Natural killer cell treated with Interleukin-12 subunit alpha and Interleukin-12 subunit beta and Interleukin-15 and Interleukin-18, amount 100 ng/mL, for 72 hours (primary cell): ENCODE data around the gene APIP. TPM values are rescaled to one million over a fixed set of nuclear protein-coding genes. Genes with fewer than 3 reads are reported as not detected.

Experiments used
- ATAC-seq, 2 donors: fragments of 150-1000 bp; cut with Tn5 transposase in 1 of 2; sonication (Bioruptor Pico), chemical (Tn5 transposase) in 1 of 2; 2 replicates each; pipeline ENCODE4 v1.10.0; 2021
- DNase-seq: peaks from one replicate; pipeline ENCODE4 v3.0.0; 2022; ENCODE audit warnings: low spot score
- H3K27ac Mint-ChIP-seq, 2 donors: 1 replicate in 1 of 2; 2 replicates in 1 of 2; pipeline ENCODE4 v1.8.0; 2022; ENCODE audit warnings: mixed read lengths in 2 of 2, mild to moderate bottlenecking in 1 of 2, moderate library complexity in 1 of 2
- H3K27me3 Mint-ChIP-seq, 2 donors: 1 replicate in 1 of 2; 2 replicates in 1 of 2; pipeline ENCODE4 v1.8.0; 2022; ENCODE audit warnings: mixed read lengths in 2 of 2
- H3K36me3 Mint-ChIP-seq: one replicate; pipeline ENCODE4 v1.8.0; 2022; ENCODE audit warnings: mixed read lengths
- H3K4me1 Mint-ChIP-seq, 2 donors: 1 replicate in 1 of 2; 2 replicates in 1 of 2; pipeline ENCODE4 v1.8.0; 2022; ENCODE audit warnings: low read depth in 2 of 2, mixed read lengths in 2 of 2, mild to moderate bottlenecking in 1 of 2
- H3K4me3 Mint-ChIP-seq: one replicate; pipeline ENCODE4 v1.8.0; 2022; ENCODE audit warnings: mixed read lengths
- H3K9me3 Mint-ChIP-seq: 2 replicates; pipeline ENCODE4 v1.8.0; 2022; ENCODE audit warnings: mixed read lengths
- total RNA-seq, 2 donors: library from RNA; stranded (reverse); gene quantifications; one replicate each; pipeline ENCODE4 v1.2.3, GENCODE V29; 2022

The APIP gene, protein sequence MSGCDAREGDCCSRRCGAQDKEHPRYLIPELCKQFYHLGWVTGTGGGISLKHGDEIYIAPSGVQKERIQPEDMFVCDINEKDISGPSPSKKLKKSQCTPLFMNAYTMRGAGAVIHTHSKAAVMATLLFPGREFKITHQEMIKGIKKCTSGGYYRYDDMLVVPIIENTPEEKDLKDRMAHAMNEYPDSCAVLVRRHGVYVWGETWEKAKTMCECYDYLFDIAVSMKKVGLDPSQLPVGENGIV
- 10 to 100 TPM; 26.0 to 28.4 TPM for total RNA-seq

DNA sequence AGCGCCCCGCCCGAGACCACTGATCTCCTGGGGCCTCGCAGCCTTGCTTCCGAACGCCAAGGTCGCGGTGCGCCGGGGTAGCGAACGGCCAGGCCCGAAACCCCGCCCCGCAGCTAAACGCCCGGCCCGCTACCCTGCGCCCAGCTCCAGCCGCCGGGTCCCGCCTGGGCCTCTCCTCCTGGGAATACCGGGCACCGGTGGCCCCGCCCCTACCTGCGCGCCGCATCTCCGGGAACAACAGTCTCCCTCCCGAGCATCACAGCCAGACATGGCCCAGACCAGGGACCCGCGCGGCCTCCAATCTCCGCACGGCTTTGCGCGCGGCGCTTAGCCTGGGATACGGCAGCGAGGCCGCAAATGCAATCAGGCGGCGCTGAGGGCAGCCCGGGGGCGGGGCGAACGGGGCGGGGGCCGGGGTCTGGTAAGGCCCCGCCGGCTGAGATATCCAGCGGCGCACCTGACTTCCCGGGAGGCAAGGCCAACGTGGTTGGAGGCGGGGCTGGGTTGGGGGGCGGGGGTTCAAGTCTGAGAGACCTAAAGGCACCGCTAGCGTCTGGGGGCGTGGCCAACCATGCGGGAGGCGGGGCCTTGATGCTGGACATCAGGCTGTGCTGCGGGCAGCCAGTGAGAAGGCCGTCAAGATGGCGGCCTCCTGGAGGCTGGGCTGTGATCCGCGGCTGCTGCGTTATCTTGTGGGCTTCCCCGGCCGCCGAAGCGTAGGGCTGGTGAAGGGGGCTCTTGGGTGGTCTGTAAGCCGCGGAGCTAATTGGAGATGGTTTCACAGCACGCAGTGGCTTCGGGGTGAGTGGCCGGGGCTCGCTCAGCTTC, at the start of gene APIP, which contains the start of gene PDHX:
Gene APIP (minus strand): TSS at position 365 of the 828 bp plus-strand sequence. CDS start 95 bp downstream, at position 270.
Gene PDHX (plus strand): TSS at position 604 of the 828 bp plus-strand sequence. CDS start 38 bp downstream, at position 642.
- DNase-seq, result peak; percentile 99
- Mint-ChIP-seq H3K9me3 (no peaks in the 10 kb centered on the region), H3K27ac (peak within 1 kb of the TSS; percentile 83 to 94), H3K27me3 (no peaks in the 10 kb centered on the region), H3K4me1 (peaks cover 27 to 42% of the 10 kb centered on the region in 2 donors), H3K36me3 (no peaks in the 10 kb centered on the region), H3K4me3 (peak within 1 kb of the TSS; percentile 98)
- peak; percentile 96 for ATAC-seq

DNA sequence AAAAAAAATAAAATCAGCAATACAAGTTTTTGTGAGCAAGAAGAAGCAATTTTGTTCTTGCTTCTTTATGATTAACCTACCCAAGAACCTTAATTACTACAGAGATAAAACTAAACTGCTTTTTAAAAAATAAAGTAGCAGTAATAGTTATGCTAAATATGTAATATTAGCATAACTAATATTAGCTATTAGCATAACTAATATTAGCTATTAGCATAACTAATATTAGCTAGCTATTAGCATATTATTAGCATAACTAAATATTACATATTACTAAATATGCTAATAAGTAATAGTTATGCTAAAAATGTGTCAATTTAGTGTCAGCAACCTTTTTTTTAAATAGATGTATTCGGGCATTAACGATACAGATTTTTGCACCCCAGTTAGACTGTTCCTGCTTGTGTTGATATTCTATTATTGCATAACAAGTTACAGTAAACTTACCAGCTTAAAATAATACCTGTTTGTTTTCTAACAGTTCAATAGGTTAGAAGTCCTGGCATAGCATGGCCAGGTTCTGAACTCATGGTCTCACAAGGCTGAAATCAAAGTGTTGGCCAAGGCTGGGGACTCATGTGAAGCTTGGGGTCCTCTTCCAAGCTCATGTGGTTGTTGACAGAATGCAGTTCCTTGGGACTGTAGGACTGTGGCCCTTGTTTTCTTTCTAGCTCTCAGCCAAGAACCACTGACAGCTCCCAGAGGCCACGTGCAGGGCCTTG, 48.6 kb upstream of the APIP start:
- H3K27me3 Mint-ChIP-seq, result no peaks in the 10 kb centered on the region
- no peaks in the 10 kb centered on the region for H3K9me3 Mint-ChIP-seq
- H3K36me3 Mint-ChIP-seq, result peaks cover 4% of the 10 kb centered on the region
- no peak for DNase-seq
- H3K4me3 Mint-ChIP-seq, result no peak overlapping the region
- no peaks in the 10 kb centered on the region for H3K4me1 Mint-ChIP-seq
- ATAC-seq, result no peak
- no peak overlapping the region for H3K27ac Mint-ChIP-seq

DNA sequence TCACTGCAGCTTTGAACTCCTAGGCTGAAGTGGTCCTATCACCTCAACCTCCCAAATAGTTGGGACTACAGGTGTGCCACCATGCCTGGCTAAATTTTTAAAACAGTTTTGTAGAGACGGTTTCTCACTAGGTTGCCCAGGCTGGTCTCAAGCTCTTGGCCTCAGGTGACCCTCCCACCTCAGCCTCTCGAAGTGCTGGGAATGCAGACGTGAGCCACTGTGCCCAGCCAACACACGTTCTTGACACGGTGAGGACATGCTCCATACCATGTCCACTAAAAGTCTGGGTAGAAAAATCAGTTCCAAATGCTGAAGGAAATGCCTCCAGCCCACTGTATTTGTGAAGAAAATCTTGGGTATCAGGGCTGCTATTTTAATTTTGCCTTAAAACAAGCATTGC, 47.2 kb upstream of the APIP start:
- Mint-ChIP-seq H3K9me3 (no peaks in the 10 kb centered on the region), H3K4me3 (no peak overlapping the region), H3K36me3 (peaks cover 8% of the 10 kb centered on the region), H3K27me3 (no peaks in the 10 kb centered on the region), H3K4me1 (peaks cover 0 to 3% of the 10 kb centered on the region in 2 donors), H3K27ac (no peak overlapping the region)
- ATAC-seq (no peak), DNase-seq (no peak)

DNA sequence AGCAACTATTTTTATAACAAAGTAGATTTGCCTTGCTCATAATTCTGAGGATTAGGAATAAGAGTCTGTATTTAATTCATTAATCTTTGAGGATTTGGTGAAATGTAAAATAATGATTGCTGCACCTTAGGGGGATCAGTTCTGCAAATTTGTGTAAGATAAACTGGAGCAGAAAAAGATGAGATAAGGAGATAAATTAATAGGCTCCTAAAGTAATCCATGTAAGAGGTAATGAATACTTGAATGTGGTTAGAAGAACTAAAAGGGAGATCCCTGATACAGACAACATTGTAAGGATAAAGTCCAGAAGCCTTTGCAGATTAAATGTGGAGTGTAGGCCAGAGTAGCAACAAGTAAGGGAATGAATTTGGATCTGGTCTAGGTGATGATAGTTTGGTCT, 45.9 kb upstream of the APIP start:
- H3K4me1 Mint-ChIP-seq, result peaks cover 0 to 3% of the 10 kb centered on the region in 2 donors
- ATAC-seq (no peak), DNase-seq (no peak)
- H3K27ac Mint-ChIP-seq, result no peak overlapping the region
- no peak overlapping the region for H3K4me3 Mint-ChIP-seq
- peaks cover 10% of the 10 kb centered on the region for H3K36me3 Mint-ChIP-seq
- H3K27me3 Mint-ChIP-seq, result no peaks in the 10 kb centered on the region
- no peaks in the 10 kb centered on the region for H3K9me3 Mint-ChIP-seq

DNA sequence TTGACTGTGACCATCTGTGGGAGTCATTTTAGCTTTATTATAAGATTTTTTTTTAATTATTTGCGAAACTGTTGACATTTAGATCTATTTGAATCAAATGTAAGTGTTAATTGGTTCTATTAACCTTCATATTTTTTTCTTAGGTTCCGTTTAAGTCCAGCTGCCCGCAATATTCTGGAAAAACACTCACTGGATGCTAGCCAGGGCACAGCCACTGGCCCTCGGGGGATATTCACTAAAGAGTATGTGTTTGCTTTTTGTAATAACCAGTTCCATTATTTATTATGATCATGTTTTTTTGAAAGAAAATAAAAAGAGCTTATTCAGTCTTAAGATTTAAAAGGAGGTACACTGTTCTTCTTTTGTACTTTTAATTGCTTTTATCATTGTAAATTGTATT, 44.1 kb upstream of the APIP start:
- Mint-ChIP-seq H3K4me3 (no peak overlapping the region), H3K27ac (no peak overlapping the region), H3K27me3 (no peaks in the 10 kb centered on the region), H3K9me3 (no peaks in the 10 kb centered on the region), H3K36me3 (peaks cover 14% of the 10 kb centered on the region), H3K4me1 (peaks cover 0 to 5% of the 10 kb centered on the region in 2 donors)
- DNase-seq, result no peak
- ATAC-seq, result no peak

DNA sequence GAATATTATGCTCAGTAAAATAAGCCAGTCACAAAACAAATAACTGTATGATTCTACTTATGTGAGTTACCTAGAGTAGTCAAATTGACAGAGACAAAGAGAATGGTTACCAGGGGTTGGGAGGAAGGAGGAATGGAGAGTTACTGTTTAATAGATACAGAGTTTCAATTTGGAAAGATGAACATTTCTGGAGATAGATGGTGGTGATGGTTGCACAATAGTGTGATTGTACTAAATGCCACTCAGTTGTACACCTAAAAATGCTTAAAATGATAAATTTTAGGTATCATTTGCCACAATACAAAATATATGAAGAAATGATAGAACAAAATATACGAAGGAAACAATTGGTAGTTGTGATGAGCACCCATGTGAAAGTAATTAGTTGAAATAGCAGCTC, 43.6 kb upstream of the APIP start:
- peaks cover 0 to 7% of the 10 kb centered on the region in 2 donors for H3K4me1 Mint-ChIP-seq
- H3K4me3 Mint-ChIP-seq, result no peak overlapping the region
- no peak for ATAC-seq
- no peaks in the 10 kb centered on the region for H3K27me3 Mint-ChIP-seq
- H3K27ac Mint-ChIP-seq, result no peak overlapping the region
- H3K9me3 Mint-ChIP-seq, result no peaks in the 10 kb centered on the region
- peaks cover 14% of the 10 kb centered on the region for H3K36me3 Mint-ChIP-seq
- no peak for DNase-seq

DNA sequence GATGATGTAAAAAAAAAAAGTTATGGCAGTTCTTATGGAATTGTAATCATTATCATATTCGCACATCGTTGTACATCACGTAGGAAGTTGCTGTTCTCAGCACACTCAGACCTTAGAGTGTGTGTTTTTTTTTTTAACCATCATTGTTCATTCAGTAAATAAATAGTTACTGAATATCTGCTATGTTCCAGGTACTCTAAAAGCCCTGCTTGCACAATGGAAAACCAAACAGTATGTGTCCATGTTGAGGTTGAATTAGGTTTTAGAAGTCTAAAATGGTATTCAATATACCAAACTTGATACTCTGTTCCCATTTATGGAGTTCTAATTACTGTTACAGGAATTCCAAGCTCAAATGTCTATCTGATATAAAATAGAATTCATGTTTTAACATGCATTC, 41.4 kb upstream of the APIP start:
- DNase-seq (no peak), ATAC-seq (no peak)
- Mint-ChIP-seq H3K36me3 (peaks cover 14% of the 10 kb centered on the region), H3K27ac (no peak overlapping the region), H3K4me3 (no peak overlapping the region), H3K4me1 (peaks cover 0 to 12% of the 10 kb centered on the region in 2 donors), H3K27me3 (no peaks in the 10 kb centered on the region), H3K9me3 (no peaks in the 10 kb centered on the region)

DNA sequence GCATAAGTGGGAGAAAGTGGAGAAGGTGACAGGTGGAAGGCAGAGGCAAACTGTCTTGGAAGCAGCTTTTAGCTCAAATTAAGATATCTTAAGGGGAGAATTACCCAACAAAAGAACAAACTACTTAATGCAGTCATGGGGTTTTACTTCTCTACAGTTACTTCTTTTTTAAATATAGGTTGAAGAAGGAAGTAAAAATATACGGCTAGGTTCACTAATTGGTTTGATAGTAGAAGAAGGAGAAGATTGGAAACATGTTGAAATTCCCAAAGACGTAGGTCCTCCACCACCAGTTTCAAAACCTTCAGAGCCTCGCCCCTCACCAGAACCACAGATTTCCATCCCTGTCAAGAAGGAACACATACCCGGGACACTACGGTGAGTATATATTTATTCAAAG, 41.0 kb upstream of the APIP start:
- no peak overlapping the region for H3K4me3 Mint-ChIP-seq
- H3K27me3 Mint-ChIP-seq, result no peaks in the 10 kb centered on the region
- no peaks in the 10 kb centered on the region for H3K9me3 Mint-ChIP-seq
- no peak overlapping the region for H3K27ac Mint-ChIP-seq
- DNase-seq (no peak), ATAC-seq (no peak)
- peaks cover 14% of the 10 kb centered on the region for H3K36me3 Mint-ChIP-seq
- peaks cover 0 to 12% of the 10 kb centered on the region in 2 donors for H3K4me1 Mint-ChIP-seq

DNA sequence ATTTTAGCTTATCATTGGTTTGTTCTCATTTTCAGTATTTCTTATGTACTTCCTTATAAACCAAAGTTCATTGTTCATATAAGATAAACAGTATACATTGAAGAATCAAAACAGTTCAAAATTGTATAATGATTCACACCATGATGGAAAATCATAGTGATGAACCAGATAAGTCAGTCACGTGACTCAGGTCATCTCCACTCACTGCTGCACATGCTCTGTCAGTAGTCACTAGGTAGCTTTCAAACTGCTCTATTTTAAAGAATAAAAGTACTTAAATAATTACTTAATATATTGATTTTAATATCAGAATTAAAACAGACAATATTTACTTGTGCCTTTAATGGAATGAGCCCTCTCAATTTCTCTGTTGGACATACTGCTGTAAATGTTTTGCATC, 37.8 kb upstream of the APIP start:
- Mint-ChIP-seq H3K27ac (no peak overlapping the region), H3K4me3 (no peak overlapping the region), H3K36me3 (peaks cover 7% of the 10 kb centered on the region), H3K9me3 (no peaks in the 10 kb centered on the region), H3K4me1 (peaks cover 0 to 10% of the 10 kb centered on the region in 2 donors), H3K27me3 (no peaks in the 10 kb centered on the region)
- no peak for ATAC-seq
- no peak for DNase-seq

DNA sequence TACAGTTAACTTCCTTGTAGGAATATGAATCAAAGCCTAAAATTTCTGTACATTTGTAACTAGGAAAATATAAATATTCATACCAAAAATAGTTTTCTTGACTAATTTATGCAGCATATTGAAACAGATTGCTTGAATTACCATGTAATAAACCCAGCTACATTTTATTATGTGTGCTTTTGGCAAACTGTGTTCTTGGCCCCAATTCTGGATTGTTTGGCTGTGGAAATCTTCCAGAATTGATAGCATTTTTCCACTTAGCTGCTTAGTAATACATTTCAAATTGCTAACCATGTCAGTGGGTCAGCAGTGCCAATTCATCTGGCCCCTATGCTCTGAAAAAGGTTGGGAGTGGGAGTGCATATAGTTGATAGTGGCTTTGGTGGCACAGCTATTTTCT, 32.5 kb upstream of the APIP start:
- H3K9me3 Mint-ChIP-seq, result no peaks in the 10 kb centered on the region
- H3K27ac Mint-ChIP-seq, result no peak overlapping the region
- no peak for DNase-seq
- H3K27me3 Mint-ChIP-seq, result no peaks in the 10 kb centered on the region
- ATAC-seq, result no peak
- H3K36me3 Mint-ChIP-seq, result peaks cover 6% of the 10 kb centered on the region
- H3K4me3 Mint-ChIP-seq, result no peak overlapping the region
- peaks cover 0 to 4% of the 10 kb centered on the region in 2 donors for H3K4me1 Mint-ChIP-seq

DNA sequence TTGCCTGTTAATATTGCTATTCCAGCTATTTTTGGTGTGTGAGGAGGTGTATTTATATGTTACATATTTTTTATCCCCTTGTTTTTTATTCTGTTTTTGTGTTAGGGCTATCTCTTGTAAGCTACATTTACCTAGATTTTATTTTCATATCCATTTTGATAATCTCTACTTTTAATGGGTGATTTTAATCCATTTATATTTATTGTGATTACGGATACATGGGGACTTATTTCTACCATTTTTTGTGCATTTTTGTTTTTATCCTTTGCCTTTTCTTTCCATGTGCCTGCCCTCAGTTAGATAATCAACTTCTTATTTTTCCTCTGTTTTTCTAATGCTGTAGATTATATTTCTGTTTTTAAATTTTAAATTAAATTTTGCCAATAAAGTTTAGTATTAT, 28.5 kb upstream of the APIP start:
- DNase-seq, result no peak
- Mint-ChIP-seq H3K36me3 (peaks cover 6% of the 10 kb centered on the region), H3K4me3 (no peak overlapping the region), H3K4me1 (peaks cover 0 to 6% of the 10 kb centered on the region in 2 donors), H3K9me3 (no peaks in the 10 kb centered on the region), H3K27me3 (no peaks in the 10 kb centered on the region), H3K27ac (no peak overlapping the region)
- ATAC-seq, result no peak

DNA sequence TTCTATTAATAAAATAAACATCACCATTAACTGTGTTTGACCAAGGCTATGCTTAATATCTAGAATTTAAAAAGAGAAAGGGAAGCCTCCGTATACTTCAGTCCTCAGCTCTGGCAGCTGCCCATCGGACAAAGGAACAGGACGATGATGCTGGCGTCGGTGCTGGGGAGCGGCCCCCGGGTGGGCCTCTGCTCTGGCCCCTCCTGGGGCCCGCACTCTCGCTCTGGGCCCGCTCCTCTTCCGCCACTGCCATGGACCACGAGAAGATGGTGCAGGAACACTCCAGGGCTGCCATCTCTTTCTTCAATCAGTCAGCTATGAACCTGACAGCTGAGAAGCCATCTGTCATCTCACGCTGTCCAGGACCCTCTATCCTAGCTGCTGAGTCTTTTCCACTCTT, 25.5 kb upstream of the APIP start:
- Mint-ChIP-seq H3K4me3 (no peak overlapping the region), H3K27me3 (no peaks in the 10 kb centered on the region), H3K36me3 (peaks cover 6% of the 10 kb centered on the region), H3K27ac (no peak overlapping the region), H3K4me1 (peaks cover 7 to 17% of the 10 kb centered on the region in 2 donors), H3K9me3 (no peaks in the 10 kb centered on the region)
- DNase-seq, result no peak
- ATAC-seq, result no peak

DNA sequence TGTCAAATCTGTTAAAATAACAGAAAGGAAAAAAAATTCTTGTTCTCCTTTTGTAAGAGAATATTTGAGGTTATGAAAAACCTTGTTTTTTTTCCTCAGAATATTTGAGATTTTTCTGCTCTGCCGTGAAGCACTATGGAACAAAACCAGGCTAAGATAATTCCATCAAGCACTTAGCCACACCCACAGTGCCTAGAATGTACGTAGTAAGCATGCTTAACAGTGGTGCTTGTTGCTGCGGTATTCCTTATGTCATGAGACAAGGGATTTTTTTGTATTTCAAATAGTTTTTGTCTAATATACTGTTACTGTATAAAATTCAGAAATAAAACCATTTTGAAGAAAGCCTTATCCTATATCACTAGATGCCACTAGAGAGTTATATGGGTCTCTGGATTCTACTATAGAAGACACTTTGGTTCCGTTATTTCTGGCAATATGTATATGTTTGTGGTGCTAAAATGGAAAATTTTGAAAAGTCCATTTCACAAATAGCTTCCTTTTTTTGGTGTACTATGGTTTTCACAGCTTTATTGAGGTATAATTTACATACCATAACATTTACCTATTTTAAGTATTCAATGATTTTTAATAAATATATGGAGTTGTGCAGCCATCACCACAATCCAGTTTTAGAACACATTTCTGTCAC, 24.0 kb upstream of the APIP start:
- H3K4me1 Mint-ChIP-seq, result peaks cover 19 to 25% of the 10 kb centered on the region in 2 donors
- peaks cover 14% of the 10 kb centered on the region for H3K36me3 Mint-ChIP-seq
- no peak overlapping the region for H3K4me3 Mint-ChIP-seq
- no peaks in the 10 kb centered on the region for H3K9me3 Mint-ChIP-seq
- H3K27ac Mint-ChIP-seq, result no peak overlapping the region
- ATAC-seq (no peak), DNase-seq (no peak)
- no peaks in the 10 kb centered on the region for H3K27me3 Mint-ChIP-seq
